ENCODE data around the gene TREML2. TPM values are rescaled to one million over a fixed set of nuclear protein-coding genes. Genes with fewer than 3 reads are reported as not detected.

The TREML2 gene
- polyA plus RNA-seq, 1 donor from 2014 or later: not detected

DNA sequence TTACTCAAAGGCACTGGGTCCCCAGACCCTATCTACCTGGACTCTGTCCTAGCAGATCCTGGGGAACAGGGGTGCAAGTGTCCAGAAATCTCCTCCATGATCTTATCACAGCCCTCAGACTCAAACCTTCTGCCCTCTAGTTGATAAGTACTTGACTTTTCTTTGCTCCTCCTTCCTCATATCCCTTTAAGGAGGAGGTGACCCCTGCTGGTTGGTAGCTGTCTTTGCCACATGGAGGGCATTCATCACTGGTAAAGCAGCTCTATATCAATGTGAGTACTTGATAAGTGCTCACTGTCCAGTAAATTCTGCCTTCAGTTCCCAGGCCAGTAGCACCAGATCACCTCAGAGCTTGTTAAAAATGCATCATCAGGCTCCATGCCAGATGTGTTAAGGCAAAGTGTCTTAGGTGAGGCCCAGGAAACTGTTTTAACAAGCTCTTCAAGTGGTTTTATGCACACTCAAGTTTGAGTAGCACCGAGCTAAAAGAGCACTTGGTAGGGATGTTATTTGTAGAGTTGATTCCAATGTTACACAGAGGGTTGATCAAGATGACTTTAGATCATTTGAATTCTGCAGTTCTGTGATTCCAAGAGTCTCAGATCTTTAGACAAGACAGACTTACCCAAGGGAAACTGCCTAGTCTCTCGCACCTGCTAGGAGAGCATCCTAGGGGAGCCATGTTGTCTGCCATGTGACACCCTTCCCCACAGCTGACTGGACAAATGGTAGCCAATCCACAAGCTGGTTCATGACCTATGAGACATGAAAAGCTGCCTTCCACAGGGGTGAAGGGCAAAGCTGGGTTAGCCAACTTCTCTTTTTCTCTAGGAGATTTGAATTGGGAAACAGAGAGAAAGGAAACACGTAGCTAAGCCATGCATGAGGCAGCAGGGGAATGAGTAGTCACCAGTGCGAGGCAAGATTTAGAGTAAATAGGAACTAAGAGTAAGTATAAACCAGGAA, 18.6 kb downstream of the TREML2 start:
- Histone ChIP-seq H3K9me3 (ENCODE audit: low read length) (no peaks in the 10 kb centered on the region), H3K36me3 (ENCODE audit: insufficient read depth, low read length) (no peaks in the 10 kb centered on the region), H2AFZ (ENCODE audit: low read depth, low read length) (no peak overlapping the region), H4K20me1 (ENCODE audit: insufficient read depth) (no peaks in the 10 kb centered on the region), H3K4me2 (ENCODE audit: low read length) (no peak overlapping the region), H3K79me2 (replicated peaks; ENCODE audit: insufficient read depth, low read length) (no peaks in the 10 kb centered on the region), H3K27ac (ENCODE audit: low read length) (no peak overlapping the region), H3K9me2 (ENCODE audit: insufficient read depth, low read length) (no peaks in the 10 kb centered on the region), H3F3A (ENCODE audit: insufficient read depth, low read length, poor library complexity, severe bottlenecking) (no peaks in the 10 kb centered on the region), H3K4me3 (ENCODE audit: low read length) (no peak overlapping the region), H3K27me3 (ENCODE audit: insufficient read depth, low read depth, low read length) (no peaks in the 10 kb centered on the region), H3K9ac (ENCODE audit: low read length) (no peak overlapping the region)
- TF ChIP-seq RAD21 (conservative IDR thresholded peaks at IDR 0.05) (no peak), EP300 (conservative IDR thresholded peaks at IDR 0.05; ENCODE audit: poor library complexity, severe bottlenecking) (no peak), TAF1 (IDR thresholded peaks at IDR 0.05; ENCODE audit: low read depth) (no peak), SMC3 (conservative IDR thresholded peaks at IDR 0.05; ENCODE audit: poor library complexity) (no peak), POLR2AphosphoS5 (IDR thresholded peaks at IDR 0.05) (no peak), EZH2 (IDR thresholded peaks at IDR 0.05; ENCODE audit: borderline replicate concordance, insufficient read depth, low read length, poor library complexity, severe bottlenecking) (no peak), MXI1 (conservative IDR thresholded peaks at IDR 0.05; ENCODE audit: poor library complexity, severe bottlenecking) (no peak)
- TF ChIP-seq, protein P1, sequence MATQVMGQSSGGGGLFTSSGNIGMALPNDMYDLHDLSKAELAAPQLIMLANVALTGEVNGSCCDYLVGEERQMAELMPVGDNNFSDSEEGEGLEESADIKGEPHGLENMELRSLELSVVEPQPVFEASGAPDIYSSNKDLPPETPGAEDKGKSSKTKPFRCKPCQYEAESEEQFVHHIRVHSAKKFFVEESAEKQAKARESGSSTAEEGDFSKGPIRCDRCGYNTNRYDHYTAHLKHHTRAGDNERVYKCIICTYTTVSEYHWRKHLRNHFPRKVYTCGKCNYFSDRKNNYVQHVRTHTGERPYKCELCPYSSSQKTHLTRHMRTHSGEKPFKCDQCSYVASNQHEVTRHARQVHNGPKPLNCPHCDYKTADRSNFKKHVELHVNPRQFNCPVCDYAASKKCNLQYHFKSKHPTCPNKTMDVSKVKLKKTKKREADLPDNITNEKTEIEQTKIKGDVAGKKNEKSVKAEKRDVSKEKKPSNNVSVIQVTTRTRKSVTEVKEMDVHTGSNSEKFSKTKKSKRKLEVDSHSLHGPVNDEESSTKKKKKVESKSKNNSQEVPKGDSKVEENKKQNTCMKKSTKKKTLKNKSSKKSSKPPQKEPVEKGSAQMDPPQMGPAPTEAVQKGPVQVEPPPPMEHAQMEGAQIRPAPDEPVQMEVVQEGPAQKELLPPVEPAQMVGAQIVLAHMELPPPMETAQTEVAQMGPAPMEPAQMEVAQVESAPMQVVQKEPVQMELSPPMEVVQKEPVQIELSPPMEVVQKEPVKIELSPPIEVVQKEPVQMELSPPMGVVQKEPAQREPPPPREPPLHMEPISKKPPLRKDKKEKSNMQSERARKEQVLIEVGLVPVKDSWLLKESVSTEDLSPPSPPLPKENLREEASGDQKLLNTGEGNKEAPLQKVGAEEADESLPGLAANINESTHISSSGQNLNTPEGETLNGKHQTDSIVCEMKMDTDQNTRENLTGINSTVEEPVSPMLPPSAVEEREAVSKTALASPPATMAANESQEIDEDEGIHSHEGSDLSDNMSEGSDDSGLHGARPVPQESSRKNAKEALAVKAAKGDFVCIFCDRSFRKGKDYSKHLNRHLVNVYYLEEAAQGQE (IDR thresholded peaks at IDR 0.05; ENCODE audit: borderline replicate concordance): no peak
- TF ChIP-seq, protein P2, sequence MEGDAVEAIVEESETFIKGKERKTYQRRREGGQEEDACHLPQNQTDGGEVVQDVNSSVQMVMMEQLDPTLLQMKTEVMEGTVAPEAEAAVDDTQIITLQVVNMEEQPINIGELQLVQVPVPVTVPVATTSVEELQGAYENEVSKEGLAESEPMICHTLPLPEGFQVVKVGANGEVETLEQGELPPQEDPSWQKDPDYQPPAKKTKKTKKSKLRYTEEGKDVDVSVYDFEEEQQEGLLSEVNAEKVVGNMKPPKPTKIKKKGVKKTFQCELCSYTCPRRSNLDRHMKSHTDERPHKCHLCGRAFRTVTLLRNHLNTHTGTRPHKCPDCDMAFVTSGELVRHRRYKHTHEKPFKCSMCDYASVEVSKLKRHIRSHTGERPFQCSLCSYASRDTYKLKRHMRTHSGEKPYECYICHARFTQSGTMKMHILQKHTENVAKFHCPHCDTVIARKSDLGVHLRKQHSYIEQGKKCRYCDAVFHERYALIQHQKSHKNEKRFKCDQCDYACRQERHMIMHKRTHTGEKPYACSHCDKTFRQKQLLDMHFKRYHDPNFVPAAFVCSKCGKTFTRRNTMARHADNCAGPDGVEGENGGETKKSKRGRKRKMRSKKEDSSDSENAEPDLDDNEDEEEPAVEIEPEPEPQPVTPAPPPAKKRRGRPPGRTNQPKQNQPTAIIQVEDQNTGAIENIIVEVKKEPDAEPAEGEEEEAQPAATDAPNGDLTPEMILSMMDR (IDR thresholded peaks at IDR 0.05; ENCODE audit: poor library complexity, severe bottlenecking): no peak

DNA sequence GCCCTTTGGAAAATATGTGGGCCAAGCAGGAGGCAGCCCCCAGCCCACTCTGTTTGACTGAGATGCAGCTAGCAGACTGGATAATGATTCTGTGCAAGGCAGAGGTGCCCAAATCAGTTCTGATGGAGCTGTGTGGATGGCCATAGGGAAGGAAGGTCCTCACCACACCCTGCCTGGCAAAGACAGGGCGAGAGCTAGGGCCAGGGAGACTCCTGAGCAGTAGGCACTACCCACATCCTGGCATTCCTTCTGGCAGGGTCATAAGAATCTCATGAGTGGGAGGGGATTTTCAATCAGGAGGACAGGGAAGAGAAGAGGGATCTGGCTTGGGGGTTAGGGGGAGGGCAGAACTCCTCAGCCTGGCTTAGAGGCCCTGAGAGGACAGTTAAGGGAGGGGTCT, 19.4 kb downstream of the TREML2 start:
- Histone ChIP-seq H3K9me3 (ENCODE audit: low read length) (no peaks in the 10 kb centered on the region), H3K79me2 (replicated peaks; ENCODE audit: insufficient read depth, low read length) (no peaks in the 10 kb centered on the region), H3K36me3 (ENCODE audit: insufficient read depth, low read length) (no peaks in the 10 kb centered on the region), H3F3A (ENCODE audit: insufficient read depth, low read length, poor library complexity, severe bottlenecking) (no peaks in the 10 kb centered on the region), H4K20me1 (ENCODE audit: insufficient read depth) (no peaks in the 10 kb centered on the region), H3K4me2 (ENCODE audit: low read length) (no peak overlapping the region), H3K27me3 (ENCODE audit: insufficient read depth, low read depth, low read length) (no peaks in the 10 kb centered on the region), H3K9me2 (ENCODE audit: insufficient read depth, low read length) (no peaks in the 10 kb centered on the region), H3K4me3 (ENCODE audit: low read length) (no peak overlapping the region), H3K9ac (ENCODE audit: low read length) (no peak overlapping the region), H2AFZ (ENCODE audit: low read depth, low read length) (no peak overlapping the region), H3K27ac (ENCODE audit: low read length) (no peak overlapping the region)
- TF ChIP-seq TAF1 (IDR thresholded peaks at IDR 0.05; ENCODE audit: low read depth): no peak
- TF ChIP-seq RAD21 (conservative IDR thresholded peaks at IDR 0.05): no peak
- TF ChIP-seq, protein P1 (IDR thresholded peaks at IDR 0.05; ENCODE audit: borderline replicate concordance): no peak
- TF ChIP-seq EZH2 (IDR thresholded peaks at IDR 0.05; ENCODE audit: borderline replicate concordance, insufficient read depth, low read length, poor library complexity, severe bottlenecking): no peak
- no peak for TF ChIP-seq EP300 (conservative IDR thresholded peaks at IDR 0.05; ENCODE audit: poor library complexity, severe bottlenecking)
- no peak for TF ChIP-seq SMC3 (conservative IDR thresholded peaks at IDR 0.05; ENCODE audit: poor library complexity)
